Fibroblast of lung (primary cell): ENCODE data around the gene TBP.

Experiments
- CTCF ChIP-seq, 2 donors: IDR thresholded peaks in 1 of 2; conservative IDR thresholded peaks in 1 of 2; 1 replicate in 1 of 2; 2 replicates in 1 of 2; pipeline ENCODE4 v1.5.1; 2011 to 2012; ENCODE audit warnings: low read length in 2 of 2, control low read depth in 1 of 2, inconsistent platforms in 1 of 2, low read depth in 1 of 2, mild to moderate bottlenecking in 1 of 2
- EZH2 ChIP-seq: IDR thresholded peaks from 2 replicates; pipeline ENCODE4 v1.5.1; 2012; ENCODE audit warnings: low read length, control low read depth, mild to moderate bottlenecking; ENCODE audit errors: missing control alignments

GRCh38 chr6:170504479-170504878, 49.7 kb upstream of the TBP start:
- TF ChIP-seq CTCF (conservative IDR thresholded peaks at IDR 0.05 in 1 of 2, IDR thresholded peaks at IDR 0.05 in 1 of 2; ENCODE audit: low read depth in 1 of 2, low read length in 2 of 2) (no peak), EZH2 (no peak)
